HG03520 (cell line): ENCODE measurements around the gene SEC23IP.
"Not testable (repeated sequence)": the region's sequence is repeated elsewhere in the genome, so short reads cannot be mapped to it uniquely, and the experiment has no call there.

Source experiments
- ATAC-seq: cut with Tn5 transposase; IDR thresholded peaks from one replicate; pipeline ENCODE4 v1.9.1; 2021; ENCODE audit warnings: mild to moderate bottlenecking, moderate library complexity; ENCODE audit not compliant: unreplicated experiment

SEC23IP gene

DNA sequence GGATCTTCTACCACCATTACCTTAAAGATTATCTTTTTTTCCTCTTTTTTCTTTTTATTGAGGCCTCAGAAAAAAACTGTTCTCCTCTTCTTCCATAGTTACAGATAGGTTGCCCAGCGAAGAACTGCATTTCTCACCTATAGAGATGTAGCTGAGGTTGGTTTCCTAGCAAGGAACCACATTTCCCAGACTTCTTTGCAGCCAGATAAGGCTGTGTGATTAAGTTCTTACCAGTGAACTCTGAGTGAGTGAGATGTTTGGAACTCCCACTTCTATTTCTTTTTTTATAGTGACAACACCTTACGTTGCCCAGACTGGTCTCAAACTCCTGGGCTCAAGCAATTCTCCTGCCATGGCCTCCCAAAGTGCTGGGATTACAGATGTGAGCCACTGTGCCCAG is 14.0 kb upstream of the SEC23IP start:
- ATAC-seq = no peak

DNA sequence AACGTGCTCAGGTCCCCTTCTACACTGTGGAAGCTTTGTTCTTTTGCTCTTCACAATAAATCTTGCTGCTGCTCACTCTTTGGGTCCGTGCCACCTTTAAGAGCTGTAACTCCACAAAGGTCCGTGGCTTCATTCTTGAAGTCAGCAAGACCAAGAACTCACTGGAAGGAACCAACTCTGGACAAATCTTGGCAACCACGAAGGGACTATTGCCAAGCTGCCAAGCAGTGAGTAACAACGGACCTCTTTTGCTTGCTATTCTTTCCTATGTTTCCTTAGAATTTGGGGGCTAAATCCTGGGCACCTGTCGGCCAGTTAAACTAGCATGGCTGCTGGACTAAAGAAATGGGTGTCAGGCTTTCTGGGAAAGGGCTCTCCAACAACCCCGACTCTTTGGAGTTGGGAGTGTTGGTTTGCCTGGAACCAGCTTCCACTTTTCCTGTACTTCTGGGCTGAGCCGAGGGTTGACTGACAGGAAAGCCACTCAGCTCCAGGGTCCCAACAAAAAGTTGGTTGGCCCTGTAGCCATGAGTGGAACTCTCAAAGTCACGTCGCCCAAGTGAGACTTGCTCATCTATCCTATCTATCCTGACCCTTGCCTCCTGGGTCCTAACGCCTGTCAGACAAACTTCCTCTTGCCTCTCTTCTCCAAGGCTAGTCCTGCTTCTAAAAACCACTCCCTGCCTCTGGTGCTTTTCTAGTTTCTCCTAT is 8.5 kb upstream of the SEC23IP start:
- not testable (repeated sequence) for ATAC-seq

DNA sequence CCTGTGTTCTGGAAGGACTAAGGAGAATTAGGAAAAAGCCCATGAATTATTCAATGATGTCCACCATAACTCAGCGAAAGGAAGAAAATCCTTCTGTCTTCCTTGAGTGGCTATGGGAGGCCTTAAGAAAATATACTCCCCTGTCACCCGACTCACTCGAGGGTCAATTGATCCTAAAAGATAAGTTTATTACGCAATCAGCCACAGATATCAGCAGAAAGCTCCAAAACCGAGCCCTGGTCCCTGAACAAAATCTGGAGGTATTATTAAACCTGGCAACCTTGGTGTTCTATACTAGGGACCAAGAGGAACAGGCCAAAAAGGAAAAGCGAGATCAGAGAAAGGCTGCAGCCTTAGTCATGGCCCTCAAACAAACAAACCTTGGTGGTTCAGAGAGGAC is 6.5 kb upstream of the SEC23IP start:
- ATAC-seq = not testable (repeated sequence)

DNA sequence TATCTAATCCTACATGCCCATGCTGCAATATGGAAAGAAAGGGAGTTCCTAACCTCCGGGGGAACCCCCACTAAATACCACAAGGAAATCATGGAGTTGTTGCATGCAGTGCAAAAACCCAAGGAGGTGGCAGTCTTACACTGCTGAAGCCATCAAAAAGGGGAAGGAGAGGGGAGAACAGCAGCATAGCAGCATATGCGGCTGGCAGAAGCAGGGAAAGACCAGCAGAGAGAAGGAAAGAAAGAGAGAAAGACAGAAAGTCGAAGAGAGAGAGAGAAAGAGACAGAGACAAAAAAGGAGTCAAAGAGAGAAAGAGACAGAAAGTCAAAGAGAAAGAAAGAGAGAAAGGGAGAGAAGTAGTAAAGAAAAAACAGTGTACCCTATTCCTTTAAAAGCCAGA is 3.8 kb upstream of the SEC23IP start:
- ATAC-seq = not testable (repeated sequence)

DNA sequence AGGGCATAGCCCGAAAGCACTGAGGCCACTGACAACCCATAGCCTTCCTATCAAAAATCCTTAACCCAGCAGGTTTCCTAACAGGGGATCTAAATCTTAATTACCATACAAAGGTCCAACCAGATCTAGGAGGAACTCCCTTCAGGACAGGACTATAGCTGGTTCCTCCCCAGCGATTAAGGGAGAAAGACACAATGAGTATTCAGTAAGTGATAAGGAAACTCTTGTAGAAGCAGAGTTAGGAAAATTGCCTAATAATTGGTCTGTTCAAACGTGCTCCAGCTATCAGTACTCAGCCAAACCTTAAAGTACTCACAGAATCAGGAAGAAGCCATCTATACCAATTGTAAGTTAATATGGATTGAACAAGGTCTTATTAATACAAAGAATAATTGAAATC is 3.3 kb upstream of the SEC23IP start:
- not testable (repeated sequence) for ATAC-seq

DNA sequence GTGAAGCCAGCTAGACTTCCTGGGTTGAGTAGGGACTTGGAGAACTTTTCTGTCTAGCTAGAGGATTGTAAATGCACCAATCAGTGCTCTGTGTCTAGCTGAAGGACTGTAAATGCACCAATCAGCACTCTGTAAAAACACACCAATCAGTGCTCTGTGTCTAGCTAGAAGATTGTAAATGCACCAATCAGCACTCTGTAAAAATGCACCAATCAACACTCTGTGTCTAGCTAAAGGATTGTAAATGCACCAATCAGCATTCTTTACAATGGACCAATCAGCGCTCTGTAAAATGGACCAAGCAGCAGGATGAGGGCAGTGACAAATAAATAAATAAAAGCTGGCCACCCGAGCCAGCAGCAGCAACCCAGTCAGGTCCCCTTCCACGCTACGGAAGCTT is 2.2 kb upstream of the SEC23IP start:
- ATAC-seq = not testable (repeated sequence)

DNA sequence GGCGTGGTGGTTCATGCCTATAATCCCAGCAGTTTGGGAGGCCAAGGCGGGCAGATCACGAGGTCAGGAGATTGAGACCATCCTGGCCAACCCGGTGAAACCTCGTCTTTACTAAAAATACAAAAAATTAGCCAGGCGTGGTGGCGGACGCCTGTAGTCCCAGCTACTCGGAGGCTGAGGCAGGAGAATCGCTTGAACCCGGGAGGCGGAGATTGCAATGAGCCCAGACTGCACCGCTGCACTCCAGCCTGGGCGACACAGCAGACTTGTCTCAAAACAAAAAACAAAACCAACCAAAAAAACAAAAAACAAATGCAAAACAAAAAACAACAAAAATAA is 712 bp upstream of the SEC23IP start:
- ATAC-seq = not testable (repeated sequence)

DNA sequence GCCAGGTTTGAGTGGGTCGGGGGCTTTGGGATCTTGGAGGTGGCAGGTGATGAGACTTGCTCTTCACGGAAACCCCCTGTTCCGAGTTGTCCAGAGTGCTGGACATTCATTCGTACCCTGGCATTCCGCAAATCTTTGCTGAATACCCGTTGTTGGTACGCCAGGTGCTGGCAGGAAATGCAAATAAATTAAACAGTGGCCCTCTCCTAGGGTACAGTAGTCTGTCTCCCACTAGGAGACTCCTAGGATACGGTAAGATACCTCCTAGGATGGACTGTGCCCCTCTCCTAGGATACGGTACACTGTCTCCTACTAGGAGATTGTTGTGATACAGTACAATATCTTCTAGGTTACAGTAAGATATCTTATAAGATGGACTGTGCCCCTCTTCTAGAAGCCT is 544 bp downstream of the SEC23IP start:
- no peak for ATAC-seq

DNA sequence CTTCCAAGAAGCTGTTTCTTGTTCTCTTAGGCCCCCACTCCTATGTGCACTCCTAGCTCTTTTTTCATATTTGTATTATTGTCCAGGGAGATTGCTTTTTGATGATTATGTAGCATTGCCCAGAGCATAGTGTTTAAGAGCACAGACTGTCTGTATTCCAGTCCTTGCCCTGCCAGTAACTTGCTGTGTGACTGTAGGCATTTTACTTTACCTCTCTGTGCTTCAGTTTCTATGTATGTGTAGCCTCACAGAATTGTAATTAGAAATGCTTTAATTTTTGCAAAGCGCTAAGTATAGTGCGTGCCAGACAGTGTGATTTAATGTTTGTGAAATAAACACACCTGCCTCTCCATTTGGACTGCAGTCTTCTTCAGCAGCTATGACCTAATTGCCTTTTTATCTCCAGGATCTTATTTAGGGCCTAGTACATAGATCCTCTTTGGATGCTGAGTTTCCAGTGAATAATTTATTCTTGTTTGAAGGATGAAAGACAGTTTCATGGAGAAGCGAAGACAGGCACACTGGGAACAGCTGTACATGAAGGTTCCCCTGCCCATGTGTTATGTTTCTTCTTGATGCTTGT is 1.4 kb downstream of the SEC23IP start:
- no peak for ATAC-seq

DNA sequence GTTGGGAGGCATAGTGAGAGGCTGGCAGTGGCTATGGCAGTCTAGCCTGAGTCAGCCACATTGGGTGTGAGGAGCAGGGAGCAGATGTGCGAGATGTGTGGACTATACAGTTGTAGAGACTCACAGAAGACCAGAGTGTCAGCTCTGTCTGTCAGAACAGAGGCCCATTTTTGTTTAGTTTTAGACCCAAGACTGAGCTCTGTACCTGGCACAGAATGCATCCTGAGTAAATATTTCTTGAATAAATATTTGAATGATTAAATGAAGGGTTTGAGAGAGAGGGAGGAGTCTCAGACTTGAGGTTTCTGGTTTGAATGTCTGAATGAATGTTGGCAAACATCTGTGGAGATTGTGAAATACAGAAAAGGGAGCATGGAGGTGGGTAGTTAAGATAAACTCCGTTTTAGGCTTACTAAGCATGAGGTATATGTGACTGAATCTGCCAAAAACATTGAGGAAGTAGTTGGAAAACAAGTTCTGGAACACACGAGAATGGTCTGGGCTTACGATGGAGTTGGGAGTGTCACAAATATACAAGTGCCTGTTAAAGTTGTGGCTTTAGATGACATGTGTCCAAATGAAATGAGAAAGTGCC is 3.6 kb downstream of the SEC23IP start:
- ATAC-seq = no peak

DNA sequence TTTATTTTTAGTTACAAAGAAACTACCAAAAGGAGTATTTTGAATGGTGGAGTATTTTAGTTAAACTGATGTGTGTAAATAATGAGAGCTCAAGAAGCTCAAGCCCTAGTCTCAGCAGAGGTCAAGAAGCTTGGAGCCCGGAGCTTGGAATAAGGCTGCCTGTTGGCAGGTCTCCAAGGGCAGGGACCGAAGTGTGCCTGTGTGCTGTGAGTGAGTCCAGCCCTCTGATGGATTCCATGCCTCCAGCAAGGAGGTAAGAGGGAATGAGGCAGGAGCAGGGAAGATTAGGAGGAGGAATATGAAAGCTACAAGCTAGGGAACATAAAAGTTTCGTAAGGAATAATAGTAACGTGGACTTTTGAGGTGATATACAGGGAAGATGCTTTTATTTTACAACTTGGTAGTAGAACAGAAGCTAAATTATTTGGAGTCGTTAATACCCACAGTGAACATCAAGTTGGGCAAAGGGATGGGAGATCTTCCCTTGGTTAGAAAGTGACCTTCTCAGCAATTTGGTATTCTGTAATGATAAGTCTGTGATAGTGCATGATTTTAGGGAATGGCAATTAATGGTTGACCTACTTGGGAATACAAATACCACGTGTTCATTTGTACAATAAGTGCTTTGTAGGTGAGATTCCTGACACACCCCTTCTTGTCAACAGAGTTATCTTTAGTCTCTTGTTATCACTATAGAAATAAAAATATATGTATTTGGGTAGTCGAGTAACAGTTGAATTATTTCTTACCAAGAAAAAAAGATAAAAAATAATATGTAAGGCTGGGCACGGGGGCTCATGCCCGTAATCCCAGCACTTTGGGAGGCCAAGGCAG is 4.6 kb downstream of the SEC23IP start:
- ATAC-seq = no peak

DNA sequence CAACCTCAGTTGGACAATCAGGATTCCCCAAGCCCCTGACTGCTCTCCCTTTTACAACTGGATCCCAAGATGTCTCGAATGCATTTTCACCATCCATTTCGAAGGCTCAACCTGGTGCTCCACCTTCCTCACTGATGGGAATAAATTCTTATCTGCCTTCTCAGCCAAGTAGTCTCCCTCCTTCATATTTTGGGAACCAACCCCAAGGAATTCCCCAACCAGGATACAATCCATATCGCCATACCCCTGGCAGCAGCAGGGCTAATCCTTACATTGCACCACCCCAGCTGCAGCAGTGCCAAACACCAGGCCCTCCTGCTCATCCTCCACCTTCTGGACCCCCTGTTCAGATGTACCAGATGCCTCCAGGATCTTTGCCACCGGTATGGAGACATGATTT is 6.0 kb downstream of the SEC23IP start:
- no peak for ATAC-seq

DNA sequence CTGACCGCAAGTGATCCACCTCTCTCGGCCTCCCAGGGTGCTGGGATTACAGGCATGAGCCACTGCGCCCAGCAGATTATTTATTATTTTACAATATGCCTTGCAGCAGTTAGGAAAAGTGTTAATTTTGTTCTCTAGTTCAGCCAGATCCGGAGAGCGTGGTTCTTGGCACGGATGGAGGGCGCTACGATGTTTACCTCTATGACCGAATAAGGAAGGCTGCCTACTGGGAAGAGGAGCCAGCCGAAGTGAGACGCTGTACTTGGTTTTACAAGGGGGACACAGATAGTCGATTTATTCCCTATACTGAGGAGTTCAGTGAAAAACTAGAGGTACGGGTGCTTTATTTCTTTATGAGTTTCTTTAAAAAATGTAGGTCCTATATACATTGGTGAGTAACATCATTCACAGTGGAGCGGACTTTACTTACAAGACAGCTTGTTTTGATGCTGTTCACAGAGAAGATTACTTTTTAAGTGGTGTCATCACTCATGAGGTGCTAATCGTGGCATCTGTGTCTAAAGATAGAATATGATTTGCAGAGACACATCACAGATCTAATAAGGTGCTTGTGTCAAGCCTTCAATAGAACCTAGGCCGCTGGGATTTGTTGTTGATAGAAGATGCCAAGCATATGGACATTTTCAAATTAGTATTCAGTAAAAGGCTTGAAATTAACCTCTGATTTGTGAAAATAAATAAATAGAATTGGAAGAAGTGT is 11.6 kb downstream of the SEC23IP start:
- ATAC-seq = no peak

DNA sequence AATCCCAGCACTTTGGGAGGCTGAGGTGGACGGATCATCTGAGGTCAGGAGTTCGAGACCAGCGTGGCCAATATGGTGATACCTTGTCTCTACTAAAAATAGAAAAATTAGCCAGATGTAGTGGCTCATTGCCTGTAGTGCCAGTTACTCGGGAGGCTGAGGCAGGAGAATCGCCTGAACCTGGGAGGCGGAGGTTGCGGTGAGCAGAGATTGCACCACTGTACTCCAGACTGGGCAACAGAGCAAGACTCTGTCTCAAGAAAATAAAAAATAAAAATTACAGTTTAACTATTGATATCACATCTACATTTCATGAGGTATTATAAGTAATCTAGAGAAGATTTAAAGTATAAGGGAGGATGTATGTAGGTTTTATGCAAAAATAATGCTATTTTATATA is 15.2 kb downstream of the SEC23IP start:
- not testable (repeated sequence) for ATAC-seq

DNA sequence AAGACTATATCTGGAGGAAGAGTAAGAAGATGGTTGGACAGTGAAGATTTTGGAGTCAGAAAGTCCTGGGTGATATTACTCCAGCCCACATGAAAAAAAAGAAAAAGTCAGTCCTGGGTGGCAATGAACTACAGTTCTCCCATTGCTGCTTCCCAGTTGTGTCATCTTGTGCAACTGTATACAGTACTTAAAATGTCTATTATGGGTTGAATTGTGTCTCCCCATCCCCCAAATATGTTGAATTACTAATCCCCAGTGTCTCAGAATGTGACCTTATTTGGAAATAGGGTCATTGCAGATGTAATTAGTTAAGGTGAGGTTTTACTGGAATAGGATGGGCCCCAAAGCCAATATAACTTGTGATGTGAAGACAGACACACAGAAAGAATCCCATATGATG is 15.6 kb downstream of the SEC23IP start:
- ATAC-seq = no peak

DNA sequence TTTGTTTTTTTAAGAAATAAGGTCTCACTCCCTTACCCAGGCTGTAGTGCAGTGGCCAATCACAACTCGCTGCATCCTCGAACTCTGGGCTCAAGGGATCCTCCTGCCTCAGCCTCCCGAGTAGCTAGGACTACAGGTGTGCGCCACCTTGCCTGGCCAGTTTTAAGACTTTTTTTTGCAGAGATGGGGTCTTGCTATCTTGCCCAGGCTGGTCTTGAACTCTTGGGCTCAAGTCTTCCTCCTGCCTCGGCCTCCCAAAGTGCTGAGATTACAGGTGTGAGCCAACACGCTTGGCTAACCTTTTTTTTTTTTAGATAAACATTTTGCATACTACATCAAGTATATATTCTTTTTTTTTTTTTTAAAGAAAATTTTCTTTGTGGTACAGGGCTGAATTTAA is 18.2 kb downstream of the SEC23IP start:
- ATAC-seq = no peak

DNA sequence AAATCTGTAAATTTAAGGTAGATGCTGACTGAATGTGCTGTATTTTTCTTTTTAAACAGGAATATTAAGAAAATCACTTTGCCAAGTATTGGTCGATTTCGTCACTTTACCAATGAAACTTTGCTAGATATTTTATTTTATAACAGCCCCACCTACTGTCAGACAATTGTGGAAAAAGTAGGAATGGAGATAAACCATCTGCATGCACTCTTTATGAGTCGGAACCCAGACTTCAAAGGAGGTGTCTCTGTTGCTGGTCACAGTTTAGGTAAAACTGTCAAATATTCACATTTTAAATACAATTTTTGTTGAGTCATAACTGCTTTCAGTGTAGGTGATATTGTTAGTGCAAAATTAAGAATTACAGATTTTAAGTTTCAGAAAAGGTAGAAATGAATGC is 25.2 kb downstream of the SEC23IP start:
- ATAC-seq = no peak

DNA sequence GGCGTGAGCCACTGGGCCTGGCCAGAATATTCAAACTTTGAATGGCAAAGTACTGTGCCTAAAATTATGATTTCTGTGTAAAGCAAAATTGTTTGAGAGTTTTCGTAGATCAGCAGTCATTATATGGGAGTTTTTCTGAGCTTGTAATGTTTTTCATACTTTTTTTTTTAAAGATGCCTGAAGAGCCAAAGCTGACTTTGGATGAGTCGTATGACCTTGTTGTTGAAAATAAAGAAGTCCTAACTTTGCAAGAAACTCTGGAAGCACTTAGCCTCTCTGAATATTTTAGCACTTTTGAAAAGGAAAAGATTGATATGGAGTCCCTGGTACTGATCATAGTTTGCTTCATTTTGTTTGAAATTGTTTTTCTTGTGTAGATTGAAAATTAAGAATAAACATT is 26.7 kb downstream of the SEC23IP start:
- ATAC-seq = no peak

DNA sequence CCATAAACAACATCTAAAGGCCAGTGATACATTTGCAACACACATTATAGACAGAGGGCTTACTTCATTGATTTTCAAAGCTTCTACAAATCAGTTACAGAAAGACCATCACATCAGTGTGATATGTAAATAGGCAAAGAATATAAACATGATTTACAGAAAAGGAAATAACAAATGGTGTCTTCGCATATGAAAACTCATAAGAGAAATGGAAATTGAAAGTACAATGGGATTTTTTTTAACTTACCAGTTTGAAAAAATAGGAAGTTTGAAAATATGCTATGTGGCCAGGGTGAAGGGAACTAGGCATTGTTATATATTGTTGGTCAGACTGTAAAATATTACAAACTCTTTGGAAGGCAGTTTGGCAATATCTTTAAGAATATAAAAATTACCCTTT is 27.3 kb downstream of the SEC23IP start:
- no peak for ATAC-seq

DNA sequence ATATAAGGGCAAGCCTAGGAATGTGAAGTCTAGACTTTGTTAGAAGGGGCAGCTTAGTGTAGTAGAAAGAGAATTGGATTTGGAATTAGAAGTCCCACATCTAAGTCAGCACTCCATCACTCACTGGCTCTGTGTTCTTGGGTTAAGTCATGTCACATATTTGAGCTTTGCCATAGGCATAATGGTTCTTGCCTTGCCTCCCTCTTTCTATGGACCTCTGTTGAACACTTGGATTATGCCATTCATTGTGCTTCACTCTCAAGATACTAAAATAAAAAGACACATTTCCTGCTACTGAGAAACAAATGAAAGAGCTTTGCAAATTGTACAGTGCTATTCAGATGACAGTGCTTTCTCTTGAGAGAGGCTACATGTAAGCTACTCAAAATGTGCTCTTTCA is 35.9 kb downstream of the SEC23IP start:
- ATAC-seq = no peak

DNA sequence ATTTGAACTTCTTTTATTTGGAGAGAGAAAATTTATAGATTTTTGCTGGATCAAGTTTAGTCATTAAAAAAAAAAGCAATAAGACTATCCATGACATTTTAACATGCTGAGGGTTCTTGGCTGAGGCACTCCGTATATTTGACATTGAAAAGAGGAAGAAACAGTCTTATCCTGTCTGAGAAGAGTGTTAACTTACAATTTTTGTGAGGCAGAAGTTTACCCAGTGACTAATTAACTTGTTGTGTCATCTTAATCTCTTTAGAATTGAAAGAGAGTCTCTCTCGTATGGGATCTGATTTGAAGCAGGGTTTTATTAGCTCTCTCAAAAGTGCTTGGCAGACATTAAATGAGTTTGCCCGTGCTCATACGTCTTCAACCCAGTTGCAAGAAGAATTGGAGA is 39.3 kb downstream of the SEC23IP start:
- ATAC-seq = no peak
